H1 (cell line): ENCODE results near the gene C1orf115. TPM values are rescaled to one million over a fixed set of nuclear protein-coding genes. Genes with fewer than 3 reads are reported as not detected.

Experiments
- CTCF ChIA-PET: fragments of 300-600 bp; sonication (Branson Sonifier 250); formaldehyde crosslinking; loops from one replicate; lab custom pipeline; 2021; ENCODE audit not compliant: partially characterized antibody; lab: Charles Lee
- POLR2A ChIA-PET: fragments of 300-600 bp; sonication (Branson Sonifier 250); formaldehyde crosslinking; loops from one replicate; lab custom pipeline; 2021; ENCODE audit warnings: inconsistent platforms; ENCODE audit not compliant: partially characterized antibody; lab: Charles Lee
- DNase-seq, 2 experiments: peaks; one replicate each; pipeline versions ENCODE4 v3.0.0 to v3.0.0-alpha.2; 2010 to 2022; ENCODE audit warnings: low spot score in 2 of 2, low read depth in 1 of 2, mixed read lengths in 1 of 2
- FAIRE-seq: peaks from 2 replicates; lab custom pipeline; 2011; peaks lifted over from hg19 to GRCh38; lab: Jason Lieb, UNC
- H2AFZ ChIP-seq: 2 replicates; pipeline ENCODE4 v1.8.1; 2012; ENCODE audit warnings: low read length, inconsistent platforms
- H2AK5ac ChIP-seq: 2 replicates; pipeline ENCODE4 v1.6.1; 2013; ENCODE audit warnings: low read depth, low read length
- H2BK120ac ChIP-seq: replicated peaks from 2 replicates; pipeline ENCODE3; 2013; ENCODE audit warnings: low read depth, low read length, inconsistent platforms
- H2BK12ac ChIP-seq: 2 replicates; pipeline ENCODE4 v1.6.1; 2013; ENCODE audit warnings: low read depth, low read length
- H2BK15ac ChIP-seq: 2 replicates; pipeline ENCODE4 v1.6.1; 2013; ENCODE audit warnings: low read length
- H2BK20ac ChIP-seq: 2 replicates; pipeline ENCODE4 v1.6.1; 2013; ENCODE audit warnings: low read length
- H2BK5ac ChIP-seq: 2 replicates; pipeline ENCODE4 v1.6.1; 2013; ENCODE audit warnings: low read depth, low read length
- H3K14ac ChIP-seq: 2 replicates; pipeline ENCODE4 v1.6.1; 2013; ENCODE audit warnings: inconsistent platforms; ENCODE audit not compliant: insufficient read length
- H3K18ac ChIP-seq: 2 replicates; pipeline ENCODE4 v1.6.1; 2013; ENCODE audit warnings: low read length; ENCODE audit errors: extremely low read depth
- H3K23ac ChIP-seq: 2 replicates; pipeline ENCODE4 v1.6.1; 2013; ENCODE audit warnings: inconsistent platforms; ENCODE audit not compliant: insufficient read length
- H3K23me2 ChIP-seq: 2 replicates; pipeline ENCODE4 v1.6.1; 2013; ENCODE audit warnings: low read depth, low read length
- H3K27ac ChIP-seq: 2 replicates; pipeline ENCODE4 v1.6.1; 2011; ENCODE audit warnings: low read depth, low read length, inconsistent platforms
- H3K27me3 ChIP-seq, 4 experiments: replicated peaks in 1 of 4; 1 replicate in 1 of 4; 2 replicates in 3 of 4; pipeline versions ENCODE4 v1.6.1 to v1.8.1; 2011 to 2013; ENCODE audit warnings: low read length in 3 of 4, mild to moderate bottlenecking in 3 of 4, inconsistent platforms in 2 of 4, mixed read lengths in 2 of 4, moderate library complexity in 1 of 4; ENCODE audit not compliant: control insufficient read depth in 3 of 4, insufficient read depth in 3 of 4; ENCODE audit errors: extremely low read depth in 1 of 4
- H3K36me3 ChIP-seq, 4 experiments: 2 replicates each; pipeline versions ENCODE4 v1.6.1 to v1.8.1; 2011 to 2013; ENCODE audit warnings: mild to moderate bottlenecking in 4 of 4, low read length in 3 of 4, moderate library complexity in 2 of 4, control low read depth in 1 of 4, inconsistent platforms in 1 of 4; ENCODE audit not compliant: insufficient read depth in 4 of 4, control insufficient read depth in 2 of 4
- H3K4ac ChIP-seq: replicated peaks from 2 replicates; pipeline ENCODE3; 2013; ENCODE audit warnings: low read length, low read depth, mixed read lengths, inconsistent platforms; ENCODE audit not compliant: insufficient read length
- H3K4me1 ChIP-seq, 4 experiments: replicated peaks in 1 of 4; 1 replicate in 1 of 4; 2 replicates in 3 of 4; pipeline versions ENCODE4 v1.6.1 to v1.8.1; 2011 to 2013; ENCODE audit warnings: low read length in 3 of 4, inconsistent platforms in 2 of 4, mixed read lengths in 1 of 4; ENCODE audit not compliant: insufficient read depth in 4 of 4, control insufficient read depth in 3 of 4
- H3K4me2 ChIP-seq, 2 experiments: 2 replicates each; pipeline versions ENCODE4 v1.6.1 to v1.8.1; 2011 to 2013; ENCODE audit warnings: low read depth in 2 of 2, low read length in 2 of 2, control low read depth in 1 of 2, inconsistent platforms in 1 of 2, mild to moderate bottlenecking in 1 of 2; ENCODE audit not compliant: insufficient read depth in 1 of 2
- H3K4me3 ChIP-seq, 4 experiments: fragments of 200-600, 300-600 bp in 1 of 4; sonication (generic), shearing (Covaris generic), sonication (Bioruptor Twin) in 1 of 4; 2 replicates each; pipeline versions ENCODE4 v1.5.1 to v1.8.1; 2011 to 2016; ENCODE audit warnings: low read length in 4 of 4, low read depth in 3 of 4, control low read depth in 2 of 4, inconsistent platforms in 2 of 4, mild to moderate bottlenecking in 2 of 4, mixed read lengths in 1 of 4, moderate library complexity in 1 of 4; ENCODE audit not compliant: insufficient read depth in 2 of 4; ENCODE audit errors: extremely low read depth in 1 of 4
- H3K56ac ChIP-seq: replicated peaks from 2 replicates; pipeline ENCODE3; 2013; ENCODE audit warnings: low read depth, mild to moderate bottlenecking, mixed read lengths, low read length, inconsistent platforms; ENCODE audit not compliant: insufficient read length
- H3K79me1 ChIP-seq: 2 replicates; pipeline ENCODE4 v1.6.1; 2013; ENCODE audit warnings: low read depth, low read length, control low read depth
- H3K79me2 ChIP-seq, 2 experiments: 2 replicates each; pipeline versions ENCODE4 v1.6.1 to v1.8.1; 2012 to 2013; ENCODE audit warnings: low read length in 2 of 2, mild to moderate bottlenecking in 2 of 2, inconsistent platforms in 1 of 2; ENCODE audit not compliant: insufficient read depth in 2 of 2, control insufficient read depth in 1 of 2
- H3K9ac ChIP-seq, 4 experiments: replicated peaks in 1 of 4; 1 replicate in 1 of 4; 2 replicates in 3 of 4; pipeline versions ENCODE4 v1.6.1 to v1.8.1; 2011 to 2013; ENCODE audit warnings: low read depth in 3 of 4, low read length in 3 of 4, control low read depth in 2 of 4, mild to moderate bottlenecking in 2 of 4, moderate library complexity in 2 of 4, inconsistent platforms in 1 of 4; ENCODE audit errors: extremely low read depth in 1 of 4
- H3K9me3 ChIP-seq, 2 experiments: 2 replicates each; pipeline versions ENCODE4 v1.6.1 to v1.8.1; 2012 to 2013; ENCODE audit warnings: mild to moderate bottlenecking in 2 of 2, moderate library complexity in 2 of 2, control low read depth in 1 of 2, inconsistent platforms in 1 of 2, low read depth in 1 of 2, low read length in 1 of 2, mixed read lengths in 1 of 2; ENCODE audit not compliant: insufficient read depth in 2 of 2
- H4K20me1 ChIP-seq, 2 experiments: replicated peaks in 1 of 2; 2 replicates each; pipeline versions ENCODE3 to v1.8.1; 2011 to 2013; ENCODE audit warnings: inconsistent platforms in 2 of 2, low read length in 2 of 2, mild to moderate bottlenecking in 1 of 2; ENCODE audit not compliant: insufficient read depth in 2 of 2, control insufficient read depth in 1 of 2
- H4K5ac ChIP-seq: 2 replicates; pipeline ENCODE4 v1.6.1; 2013; ENCODE audit warnings: low read length, low read depth, mixed read lengths, inconsistent platforms; ENCODE audit not compliant: insufficient read length
- H4K8ac ChIP-seq: 2 replicates; pipeline ENCODE4 v1.8.0; 2013; ENCODE audit warnings: mild to moderate bottlenecking, moderate library complexity, low read length, inconsistent platforms; ENCODE audit not compliant: insufficient read depth; ENCODE audit errors: extremely low read depth
- H4K91ac ChIP-seq: replicated peaks from 2 replicates; pipeline ENCODE3; 2013; ENCODE audit warnings: low read length, mixed read lengths, inconsistent platforms; ENCODE audit not compliant: insufficient read length
- CBX8 ChIP-seq: fragments of 300-800, 300-1000 bp; sonication (generic); IDR thresholded peaks from 2 replicates; pipeline ENCODE4 v1.7.1; 2016; ENCODE audit warnings: low read depth, low read length, borderline replicate concordance
- PHF8 ChIP-seq: fragments of 200-600 bp; sonication (generic); conservative IDR thresholded peaks from 2 replicates; pipeline ENCODE4 v1.7.1; 2012; ENCODE audit warnings: low read depth, mild to moderate bottlenecking, inconsistent platforms, low read length, moderate library complexity
- SIRT6 ChIP-seq: IDR thresholded peaks from one replicate; pipeline ENCODE4 v1.7.1; 2012; ENCODE audit warnings: low read length, inconsistent platforms
- SIX5 ChIP-seq: IDR thresholded peaks from 2 replicates; pipeline ENCODE4 v1.6.1; 2011; ENCODE audit warnings: mild to moderate bottlenecking, low read depth, low read length
- TBP ChIP-seq: IDR thresholded peaks from 2 replicates; pipeline ENCODE4 v1.6.1; 2011; ENCODE audit warnings: low read depth, low read length, improper control_type of control experiment
- WGBS, 2 experiments: shearing (Covaris generic) in 1 of 2; methylation state at CpG; one replicate each; pipeline versions ENCODE4 v1.1.6 to v1.1.7; 2013 to 2015; ENCODE audit warnings: low lambda C conversion rate in 2 of 2, mixed read lengths in 2 of 2, inconsistent platforms in 1 of 2, low coverage in 1 of 2, missing lambda C conversion rate in 1 of 2; ENCODE audit not compliant: insufficient replicate concordance in 2 of 2, insufficient coverage in 1 of 2, insufficient read length in 1 of 2; ENCODE audit errors: extremely low coverage in 1 of 2, missing lambda C conversion rate in 1 of 2; 5-methylcytosine and 5-hydroxymethylcytosine counted together
- polyA plus RNA-seq, 7 experiments: library from polyadenylated mRNA; depleted of rRNA in 3 of 7; stranded (reverse) in 5 of 7; unstranded in 2 of 7; fragments of >200 nt in 5 of 7; fragments of 200-250 nt in 2 of 7; gene quantifications; 1 replicate in 5 of 7; 2 replicates in 1 of 7; 4 replicates in 1 of 7; pipeline versions ENCODE4 v1.2.1 to v1.2.3, GENCODE V29; 2011 to 2013; ENCODE audit warnings: missing spikeins in 2 of 7, mixed read lengths in 2 of 7
- total RNA-seq: library from RNA; stranded (reverse); fragmentation: NEBNext Ultra II Directional; extraction: Animal tissue kit (Norgen Biotek cat#: 25700); gene quantifications from 2 replicates; pipeline ENCODE4 v1.2.1, GENCODE V29; 2021

C1orf115 gene
- total and polyA plus RNA-seq, 2 of the 8 experiments (the other 6 are each of a cell fraction or from before 2014, with no cell fraction given) = 3.5 to 5.6 TPM

DNA sequence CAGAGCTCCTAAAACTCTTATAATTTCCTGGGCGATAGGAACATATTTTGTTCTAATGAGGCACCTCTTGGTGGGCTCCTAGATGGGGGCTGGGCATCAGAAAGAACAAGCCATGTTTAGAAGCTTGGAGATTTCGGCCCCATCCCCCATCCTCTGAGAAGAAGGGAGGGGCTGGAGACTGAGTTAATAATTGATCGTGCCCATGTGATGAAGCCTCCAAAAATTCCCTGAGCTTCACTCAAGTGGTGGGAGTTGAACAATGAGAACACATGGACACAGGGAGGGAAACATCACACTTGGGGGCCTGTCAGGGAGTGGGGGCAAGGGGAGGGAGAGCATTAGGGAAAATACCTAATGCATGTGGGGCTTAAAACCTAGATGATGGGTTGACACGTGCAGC, 18.1 kb downstream of the C1orf115 start:
- POLR2A ChIA-PET = no interaction called here
- no peaks in the 10 kb centered on the region for H3K79me1 ChIP-seq
- no peak overlapping the region for H2BK15ac ChIP-seq
- no peak overlapping the region for H4K5ac ChIP-seq
- no peak overlapping the region for H4K91ac ChIP-seq
- H3K4me3 ChIP-seq = no peak overlapping the region
- 96% methylated on average over 4 of the region's 4 CpGs; no CpG with 5 or more reads in 1 of the 2 experiments for WGBS, 2 experiments
- H3K56ac ChIP-seq = no peak overlapping the region
- CTCF ChIA-PET = interaction anchor here (0.8 to 1.7 kb wide), 3 partner anchors 10 to 102 kb away, joined by 3 to 5 read pairs (median 4); no protein-coding TSS in a partner anchor
- H3K14ac ChIP-seq = no peak overlapping the region
- H3K4ac ChIP-seq = no peak overlapping the region
- DNase-seq (no peak), FAIRE-seq (no peak)
- H3K4me1 ChIP-seq = peaks cover 0 to 5% (median 2%) of the 10 kb centered on the region in 4 experiments; a peak in 3 of 7 replicates
- no peak overlapping the region for H3K4me2 ChIP-seq
- H2AK5ac ChIP-seq = no peak overlapping the region
- H3K27me3 ChIP-seq = no peaks in the 10 kb centered on the region
- H3K9me3 ChIP-seq = no peaks in the 10 kb centered on the region
- no peaks in the 10 kb centered on the region for H3K79me2 ChIP-seq
- H3K23me2 ChIP-seq = no peaks in the 10 kb centered on the region
- no peak overlapping the region for H2AFZ ChIP-seq
- no peak overlapping the region for H2BK5ac ChIP-seq
- no peak overlapping the region for H3K23ac ChIP-seq
- H4K20me1 ChIP-seq = no peaks in the 10 kb centered on the region
- no peak overlapping the region for H3K27ac ChIP-seq
- H2BK12ac ChIP-seq = no peak overlapping the region
- no peak overlapping the region for H4K8ac ChIP-seq
- H2BK120ac ChIP-seq = no peak overlapping the region
- H3K9ac ChIP-seq = no peak overlapping the region
- no peak overlapping the region for H3K18ac ChIP-seq
- TF ChIP-seq PHF8 (no peak), TBP (no peak), CBX8 (no peak), SIRT6 (no peak), SIX5 (no peak)
- H3K36me3 ChIP-seq = no peaks in the 10 kb centered on the region
- no peak overlapping the region for H2BK20ac ChIP-seq
